Jurkat, Clone E6-1 (cell line): ENCODE data around the gene LIMD2.

Experiments used
- DNase-seq: peaks from one replicate; pipeline ENCODE4 v3.0.0-alpha.2; 2011; ENCODE audit warnings: low read depth, low spot score
- H3K4me3 ChIP-seq: 2 replicates; pipeline ENCODE4 v1.5.1; 2011; ENCODE audit warnings: mild to moderate bottlenecking, low read length, control low read depth, moderate library complexity

Gene LIMD2

DNA sequence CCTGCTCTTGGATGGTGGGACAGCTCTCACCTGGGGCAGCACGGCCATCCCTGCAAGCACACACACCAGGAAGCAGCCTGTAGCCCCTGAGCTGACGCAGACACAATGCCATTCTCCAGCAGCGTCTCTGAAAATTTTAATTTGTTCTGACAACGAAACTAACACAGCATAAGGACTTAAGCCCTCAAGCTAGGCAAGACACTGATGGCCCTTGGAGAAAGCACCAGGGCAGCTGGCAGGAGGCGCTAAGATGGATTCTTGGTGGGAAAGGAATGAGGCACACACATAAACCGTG is 2.7 kb upstream of the LIMD2 start:
- no peak for DNase-seq
- H3K4me3 ChIP-seq, result no peak overlapping the region

DNA sequence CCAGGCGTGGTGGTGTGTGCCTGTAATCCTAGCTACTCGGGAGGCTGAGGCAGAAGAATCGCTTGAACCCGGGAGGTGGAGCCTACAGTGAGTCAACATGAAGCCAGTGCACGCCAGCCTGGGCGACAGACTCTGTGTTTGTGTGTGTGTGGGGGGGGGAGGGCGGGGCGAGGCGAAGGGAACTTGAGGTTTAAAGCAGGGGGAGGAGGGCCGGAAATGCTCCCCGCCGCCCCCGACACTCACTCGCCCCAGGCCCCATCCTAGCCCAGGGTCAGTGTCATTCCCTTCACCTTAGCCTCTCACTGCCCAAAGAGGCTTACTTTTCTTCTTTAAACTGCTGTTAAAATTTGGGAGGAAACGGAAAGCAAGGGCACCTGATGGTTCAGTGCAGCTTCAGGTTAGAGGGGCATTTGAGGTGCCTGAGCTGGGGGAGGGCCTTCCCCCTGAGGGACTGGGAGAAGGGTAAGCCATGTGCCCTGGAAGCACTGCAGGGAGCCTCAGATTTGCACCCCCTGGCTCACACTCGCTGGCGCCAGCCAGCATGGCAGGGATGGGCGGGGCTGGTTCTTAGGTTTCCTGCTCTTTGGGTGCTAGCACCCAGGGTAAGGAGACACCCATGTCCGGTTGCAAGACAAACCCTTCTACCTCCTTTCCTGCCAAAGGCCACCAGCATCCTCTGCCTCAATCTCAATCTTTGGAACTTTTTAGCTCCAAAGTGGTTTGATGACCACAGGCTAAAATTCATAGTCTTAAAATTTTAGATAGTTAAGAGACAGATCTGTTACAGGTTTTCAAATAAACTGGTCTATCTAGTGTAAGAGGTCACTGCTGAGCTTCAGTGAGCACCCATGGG is 2.2 kb upstream of the LIMD2 start:
- peak; percentile 66 for DNase-seq
- peak overlapping the region; percentile 32 for H3K4me3 ChIP-seq

DNA sequence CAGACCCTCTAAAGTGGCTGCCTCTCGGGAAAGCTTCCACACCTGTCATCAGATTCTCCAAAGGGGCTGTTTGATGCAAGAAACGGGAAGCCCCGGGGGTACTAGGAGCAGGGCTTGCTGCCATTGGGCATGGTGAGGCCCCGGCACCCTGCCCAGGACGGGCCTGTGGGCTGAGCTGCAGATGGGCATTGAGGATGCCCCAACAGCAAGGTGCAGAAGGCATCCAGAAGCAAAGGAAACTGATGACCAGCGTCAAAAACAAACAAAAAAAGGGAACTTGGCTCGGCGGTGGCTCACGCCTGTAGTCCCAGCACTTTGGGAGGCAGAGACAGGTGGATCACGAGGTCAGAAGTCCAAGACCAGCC is 1.5 kb upstream of the LIMD2 start:
- no peak for DNase-seq
- no peak overlapping the region for H3K4me3 ChIP-seq

DNA sequence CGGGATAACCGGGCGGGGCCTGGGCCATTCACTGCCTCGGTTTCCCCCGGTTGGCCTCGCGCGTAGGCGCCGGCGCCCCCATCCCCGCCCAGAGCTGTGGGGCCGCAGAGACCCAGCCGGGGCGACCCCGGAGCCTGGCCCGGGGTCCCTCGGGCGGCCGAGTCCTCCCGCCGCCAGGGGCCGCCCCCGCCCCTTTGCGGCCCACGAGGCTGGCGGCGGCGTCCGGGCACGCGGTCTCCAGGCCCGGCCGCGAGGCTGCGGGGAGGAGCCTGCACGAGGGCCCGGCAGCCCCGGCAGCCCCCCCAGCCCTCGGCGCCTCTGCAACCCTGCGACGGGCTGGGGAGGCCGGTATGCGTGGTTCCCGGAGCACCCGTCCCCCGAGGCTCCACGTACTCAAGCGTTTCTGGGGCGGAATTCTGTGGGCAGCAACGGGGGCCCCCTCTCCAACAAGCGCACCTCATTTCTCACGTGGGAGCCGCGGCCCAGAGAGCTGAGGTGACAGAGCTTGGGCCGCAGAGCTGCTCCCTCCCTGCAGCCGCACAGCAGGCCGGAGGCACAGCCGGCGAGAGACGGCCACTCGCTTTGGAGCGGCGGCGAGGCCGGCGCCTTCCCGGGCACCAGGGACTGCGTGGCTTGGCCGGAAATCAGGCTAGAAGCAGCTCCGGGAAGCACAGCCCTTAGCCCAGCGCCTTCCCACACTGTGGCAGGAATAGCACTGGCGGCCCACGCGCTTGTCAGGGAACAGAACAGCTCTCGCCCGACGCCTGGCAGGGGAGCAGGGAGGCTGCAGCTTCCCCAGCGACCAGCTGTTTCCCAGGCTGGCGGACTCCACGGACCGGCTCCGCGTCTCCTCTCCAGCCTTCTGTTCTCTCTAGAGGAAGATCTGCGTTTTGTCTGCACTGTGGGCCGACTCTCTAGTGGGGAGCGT is 867 bp upstream of the LIMD2 start:
- DNase-seq, result no peak
- peak overlapping the region; percentile 37 for H3K4me3 ChIP-seq

DNA sequence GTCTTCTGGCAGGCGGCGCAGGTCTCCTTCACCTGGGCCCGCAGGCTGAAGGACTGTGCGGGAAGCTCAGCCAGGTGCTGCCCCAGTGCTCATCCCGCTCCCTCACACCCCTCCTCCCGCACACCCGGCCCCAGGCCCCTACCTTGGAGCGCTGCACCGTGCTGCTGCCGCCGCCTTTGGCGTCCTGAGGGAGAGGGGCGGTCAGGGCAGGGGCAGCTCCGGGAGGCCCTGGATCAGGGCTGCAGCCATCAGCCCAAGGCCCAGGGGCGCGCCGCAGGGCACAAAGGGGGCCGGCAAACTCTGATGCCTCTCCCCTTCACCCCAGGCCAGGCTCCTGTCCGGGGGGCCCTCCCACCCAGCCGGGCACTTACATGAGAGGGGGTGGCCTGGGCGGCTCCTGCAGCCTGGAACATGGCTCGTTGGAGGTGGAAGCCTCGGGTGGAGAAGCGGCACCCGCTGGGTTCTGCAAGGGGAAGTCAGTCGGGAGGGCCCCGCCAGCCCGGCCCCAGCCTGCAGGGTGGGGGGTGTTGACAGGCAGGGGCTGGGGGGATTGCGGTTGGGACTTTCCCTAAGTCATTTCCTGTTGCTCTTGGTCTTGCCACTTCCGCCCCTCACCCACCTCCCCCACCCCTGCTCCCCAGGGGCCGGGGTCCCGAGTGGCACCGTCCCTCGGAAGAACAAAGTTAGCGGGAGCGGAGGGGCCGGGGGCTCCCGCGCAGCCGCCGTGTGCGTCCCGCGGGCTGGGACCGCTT is 863 bp downstream of the LIMD2 start:
- H3K4me3 ChIP-seq, result peak overlapping the region; percentile 60
- peak; percentile 88 for DNase-seq

DNA sequence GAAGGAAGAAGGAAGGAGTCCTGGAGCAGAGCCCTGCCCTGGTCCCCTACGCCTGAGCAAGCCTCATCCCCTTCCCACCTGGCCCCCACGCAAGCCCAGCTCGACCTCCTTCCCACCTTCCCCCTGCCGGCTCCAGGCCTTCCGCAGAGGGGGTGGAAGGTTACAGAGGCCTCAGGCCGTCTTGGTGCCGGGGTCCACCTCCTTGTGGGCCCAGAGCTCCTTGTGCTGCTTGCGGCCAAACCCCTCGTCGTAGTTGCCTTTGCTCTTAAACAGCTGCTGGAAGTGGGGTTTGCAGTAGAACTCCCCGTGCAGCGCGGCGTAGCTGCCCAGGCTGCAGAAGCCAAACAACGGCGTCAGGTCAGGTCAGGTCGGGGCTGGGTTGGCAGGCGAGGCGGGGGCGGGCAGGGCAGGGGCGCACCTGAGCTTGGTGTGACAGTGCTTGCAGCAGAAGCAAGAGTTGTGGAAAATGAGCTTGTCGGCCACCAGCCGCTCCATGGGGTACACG is 1.5 kb downstream of the LIMD2 start:
- DNase-seq, result no peak
- peak overlapping the region; percentile 60 for H3K4me3 ChIP-seq

DNA sequence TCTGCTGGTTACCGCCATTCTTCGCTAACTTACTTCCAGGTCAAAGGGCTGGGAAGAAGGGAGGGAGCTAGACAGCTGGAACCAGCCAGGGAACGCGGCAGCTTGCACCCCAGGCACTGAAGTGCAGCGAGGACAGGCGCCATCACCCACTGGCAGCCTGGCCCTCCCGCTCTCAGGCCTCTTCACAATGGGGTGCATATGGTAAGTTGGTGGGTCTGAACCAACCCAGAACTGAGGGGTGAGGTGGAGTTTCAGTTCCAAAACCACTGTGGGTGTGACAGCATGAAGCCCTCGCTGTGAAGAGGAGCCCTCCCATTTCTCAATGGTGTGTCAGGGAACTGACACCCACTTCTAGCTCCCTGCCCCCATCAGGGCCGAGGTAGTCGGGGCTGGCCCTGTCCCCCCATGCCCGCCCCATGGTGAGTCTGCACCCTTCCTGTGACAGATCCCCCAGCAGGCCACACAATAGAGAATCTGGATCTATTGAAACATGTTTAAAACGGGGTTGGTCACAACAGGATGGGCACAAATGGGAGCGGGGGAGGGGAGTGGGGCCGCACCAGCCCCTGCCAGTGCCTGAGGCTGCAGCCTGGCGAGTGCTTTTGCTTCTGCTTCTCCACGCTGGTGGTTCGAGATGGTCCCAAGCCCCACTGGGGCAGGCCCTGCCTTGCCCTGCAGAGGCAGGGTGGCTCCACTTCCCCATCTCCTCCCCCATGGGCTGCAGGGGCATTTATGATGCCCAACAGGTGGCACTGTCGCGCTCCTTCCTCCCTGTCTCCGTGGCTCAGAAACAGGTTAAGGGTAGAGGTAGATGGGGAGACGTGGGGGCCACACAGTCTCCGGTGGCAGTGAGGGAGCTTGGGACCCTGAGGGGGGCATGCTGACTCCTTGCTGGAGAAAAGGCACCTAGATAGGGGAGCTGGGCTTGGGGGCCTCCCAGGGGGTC is 2.3 kb downstream of the LIMD2 start:
- H3K4me3 ChIP-seq, result peak overlapping the region; percentile 60; the same call in 1 of the 2 replicates
- DNase-seq, result peak; percentile 62

DNA sequence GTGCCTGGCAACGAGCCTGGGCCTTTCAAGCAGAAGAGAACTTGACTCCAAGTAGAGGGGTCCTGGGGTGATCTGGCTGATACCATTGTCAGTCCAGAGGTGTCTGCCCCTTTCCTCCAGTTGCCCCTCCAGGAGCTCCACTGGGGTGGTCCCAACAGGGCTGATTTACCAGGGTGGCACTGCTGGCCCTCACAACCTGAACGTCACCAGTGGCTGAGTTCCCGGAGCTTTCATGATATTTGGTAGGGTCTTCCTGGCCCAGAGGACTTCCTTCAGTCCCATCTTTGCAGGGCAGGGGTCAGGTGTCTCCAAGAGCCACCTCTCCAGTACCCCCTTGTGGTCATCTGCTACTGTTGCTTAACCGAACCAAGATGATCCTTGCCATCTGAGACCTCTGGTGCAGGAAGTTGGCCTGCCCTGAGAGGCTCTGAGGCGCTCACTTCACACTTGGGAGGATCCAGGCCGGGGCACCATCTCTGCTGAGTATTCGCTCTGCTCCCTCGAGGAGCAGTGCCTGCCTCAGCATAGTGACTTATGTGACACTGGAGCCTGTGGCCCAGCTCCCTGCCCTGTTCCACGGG is 3.5 kb downstream of the LIMD2 start:
- H3K4me3 ChIP-seq, result no peak overlapping the region
- peak; percentile 31 for DNase-seq

DNA sequence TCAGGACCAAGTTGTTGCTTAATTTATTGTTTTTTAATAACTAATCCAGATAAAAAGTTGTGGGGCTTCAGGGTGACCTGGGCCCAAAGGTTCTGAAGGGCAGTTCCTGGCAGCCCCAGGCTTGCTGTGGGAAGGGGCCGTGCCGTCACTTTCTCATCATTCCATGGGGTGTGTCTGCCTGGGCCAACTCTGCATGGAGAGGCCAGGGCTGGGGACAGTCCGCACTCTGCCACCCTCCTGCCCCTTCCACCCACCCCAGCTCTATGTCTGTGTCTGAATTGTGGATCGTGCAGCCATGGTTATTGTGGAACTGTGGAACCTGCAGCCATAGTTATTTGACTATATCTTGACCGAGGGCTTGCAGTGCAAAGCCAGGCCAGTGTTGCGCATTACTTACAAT is 4.0 kb downstream of the LIMD2 start:
- DNase-seq, result no peak
- no peak overlapping the region for H3K4me3 ChIP-seq

DNA sequence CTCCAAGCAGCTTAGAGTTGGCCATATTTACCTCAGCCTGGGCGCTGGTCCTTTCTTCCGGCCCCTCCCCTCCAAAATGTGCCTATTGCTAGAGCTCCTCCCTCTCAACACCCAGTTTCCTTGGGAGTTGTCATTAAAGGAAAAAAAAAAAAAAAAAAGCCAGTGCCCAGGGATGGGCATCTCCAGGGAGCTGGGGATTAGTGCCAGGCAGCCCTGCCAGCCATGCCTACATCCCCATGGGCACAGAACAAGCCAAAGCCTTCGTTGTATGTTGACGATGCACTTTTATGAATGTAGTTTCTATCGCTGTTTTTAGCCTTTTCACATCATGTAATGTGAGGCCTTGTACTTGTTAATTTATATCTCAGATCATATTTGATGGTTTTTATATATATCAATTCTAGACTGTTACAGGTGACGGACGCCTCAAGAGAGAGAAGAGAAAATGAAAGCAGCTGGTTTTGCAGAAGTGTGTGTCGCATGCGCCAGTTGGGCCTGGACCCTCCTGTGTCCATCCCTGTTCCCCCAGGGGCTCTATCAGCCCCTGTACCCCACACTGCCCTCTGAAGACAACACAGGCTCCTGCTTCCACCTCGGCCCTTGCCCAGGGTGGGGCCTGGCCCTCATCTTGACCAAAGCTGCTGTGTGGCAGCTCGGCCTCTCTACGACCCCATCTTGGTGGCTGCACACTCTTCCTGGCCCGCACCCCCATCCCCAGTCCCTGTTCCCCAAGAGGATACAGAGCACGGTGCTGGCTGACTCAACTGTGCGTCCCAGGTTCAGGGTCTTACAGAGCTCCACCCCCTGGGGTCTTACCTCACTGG is 4.8 kb downstream of the LIMD2 start:
- DNase-seq, result no peak
- H3K4me3 ChIP-seq, result no peak overlapping the region

DNA sequence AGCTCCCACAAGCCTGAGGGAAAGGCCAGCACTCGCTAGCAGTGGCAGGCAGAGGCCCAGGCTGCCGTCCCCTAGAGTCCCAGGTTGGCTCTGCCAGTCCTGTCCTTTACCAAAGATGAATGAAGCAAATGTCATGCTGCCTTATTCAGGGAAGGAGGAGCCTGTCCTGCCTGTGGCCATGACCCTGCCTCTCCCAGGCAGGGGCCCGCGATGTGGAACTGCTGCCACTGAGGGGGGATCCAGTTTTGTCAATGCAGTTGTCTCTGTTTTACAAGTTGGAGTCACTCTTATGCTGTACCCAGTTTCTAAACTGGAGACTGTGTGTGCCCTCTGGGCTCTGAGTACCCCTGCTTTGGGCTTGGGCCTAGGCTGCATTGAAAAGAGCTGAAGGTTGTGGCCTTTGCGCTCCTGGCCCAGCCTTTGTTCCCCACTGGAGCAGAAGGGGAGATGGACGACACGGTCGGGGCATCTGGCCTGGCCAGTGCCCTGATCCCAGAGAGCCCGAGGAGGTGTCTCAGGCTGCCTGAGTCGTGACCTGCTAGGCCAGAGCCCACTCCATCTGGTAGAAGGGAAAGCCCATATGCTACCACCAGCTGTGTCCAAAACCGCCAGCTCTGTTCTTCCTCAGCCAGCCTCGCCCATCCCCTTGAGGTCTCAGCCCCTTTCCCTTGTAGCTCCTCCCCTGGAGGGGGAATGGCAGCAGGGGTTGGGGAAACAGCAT is 5.5 kb downstream of the LIMD2 start:
- DNase-seq, result no peak
- no peak overlapping the region for H3K4me3 ChIP-seq

DNA sequence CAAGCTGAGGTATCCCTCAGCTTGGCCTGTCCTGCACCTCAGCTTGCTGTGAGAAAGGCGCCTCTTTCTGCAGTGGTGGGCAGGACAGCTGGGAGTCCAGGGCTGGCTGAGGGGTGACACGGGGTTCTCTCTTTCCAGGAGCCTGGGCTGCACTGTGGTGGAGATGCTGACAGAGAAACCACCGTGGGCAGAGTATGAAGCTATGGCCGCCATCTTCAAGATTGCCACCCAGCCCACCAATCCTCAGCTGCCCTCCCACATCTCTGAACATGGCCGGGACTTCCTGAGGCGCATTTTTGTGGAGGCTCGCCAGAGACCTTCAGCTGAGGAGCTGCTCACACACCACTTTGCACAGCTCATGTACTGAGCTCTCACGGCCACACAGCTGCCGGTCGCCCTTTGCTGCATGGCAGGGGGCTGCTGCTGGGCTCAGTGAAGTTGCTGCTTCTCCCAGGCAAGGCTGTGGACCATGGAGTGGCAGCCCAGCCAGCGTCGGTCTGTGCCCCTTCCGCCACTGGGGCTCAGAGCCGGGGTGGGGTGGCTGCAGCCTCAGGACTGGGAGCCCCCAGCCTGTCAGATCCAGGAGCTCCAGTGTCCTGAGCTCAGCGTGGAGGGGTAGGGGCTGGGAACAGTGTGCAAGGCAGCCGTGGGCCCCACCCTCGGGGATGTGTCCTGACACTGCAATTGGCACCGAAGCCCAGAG is 6.4 kb downstream of the LIMD2 start:
- DNase-seq, result no peak
- no peak overlapping the region for H3K4me3 ChIP-seq

DNA sequence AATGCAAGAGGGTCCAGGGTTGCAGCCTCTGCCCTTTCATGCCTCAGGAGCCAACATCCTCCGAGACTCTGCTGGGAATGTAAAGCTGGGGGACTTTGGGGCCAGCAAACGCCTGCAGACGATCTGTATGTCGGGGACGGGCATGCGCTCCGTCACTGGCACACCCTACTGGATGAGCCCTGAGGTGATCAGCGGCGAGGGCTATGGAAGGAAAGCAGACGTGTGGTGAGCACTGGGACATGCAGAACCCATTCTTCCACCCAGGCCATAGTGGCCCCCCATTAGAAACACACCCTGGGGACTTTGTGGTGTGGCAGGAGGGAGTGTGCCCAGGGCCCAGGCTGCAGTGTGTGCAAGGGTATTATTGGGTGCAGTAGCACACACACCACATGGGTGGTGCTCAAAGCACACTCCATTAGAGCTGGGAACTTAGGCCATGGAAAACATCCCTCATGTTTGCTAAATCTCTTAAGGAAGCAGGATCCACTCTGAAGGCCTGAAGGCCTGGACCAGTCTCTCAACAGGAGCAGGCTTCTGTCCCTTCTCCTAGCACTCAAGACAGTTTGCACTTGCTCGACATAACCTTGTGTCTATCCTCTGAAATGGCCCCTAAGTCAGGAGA is 7.6 kb downstream of the LIMD2 start:
- no peak for DNase-seq
- no peak overlapping the region for H3K4me3 ChIP-seq

DNA sequence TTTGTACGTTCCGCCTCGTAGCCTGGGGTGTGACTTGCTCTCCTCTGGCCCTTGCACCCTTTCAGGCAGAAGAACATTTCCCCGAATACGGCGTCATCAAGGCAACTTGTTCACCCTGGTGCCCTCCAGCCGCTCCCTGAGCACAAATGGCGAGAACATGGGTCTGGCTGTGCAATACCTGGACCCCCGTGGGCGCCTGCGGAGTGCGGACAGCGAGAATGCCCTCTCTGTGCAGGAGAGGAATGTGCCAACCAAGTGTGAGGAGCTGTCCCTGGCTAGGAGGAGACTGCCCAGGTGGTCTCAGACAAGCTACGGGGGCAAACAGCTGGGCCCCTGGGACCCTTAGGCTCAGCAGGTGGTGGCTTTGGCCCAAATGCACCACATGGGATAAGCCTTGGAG is 10.4 kb downstream of the LIMD2 start:
- H3K4me3 ChIP-seq, result no peak overlapping the region
- no peak for DNase-seq

DNA sequence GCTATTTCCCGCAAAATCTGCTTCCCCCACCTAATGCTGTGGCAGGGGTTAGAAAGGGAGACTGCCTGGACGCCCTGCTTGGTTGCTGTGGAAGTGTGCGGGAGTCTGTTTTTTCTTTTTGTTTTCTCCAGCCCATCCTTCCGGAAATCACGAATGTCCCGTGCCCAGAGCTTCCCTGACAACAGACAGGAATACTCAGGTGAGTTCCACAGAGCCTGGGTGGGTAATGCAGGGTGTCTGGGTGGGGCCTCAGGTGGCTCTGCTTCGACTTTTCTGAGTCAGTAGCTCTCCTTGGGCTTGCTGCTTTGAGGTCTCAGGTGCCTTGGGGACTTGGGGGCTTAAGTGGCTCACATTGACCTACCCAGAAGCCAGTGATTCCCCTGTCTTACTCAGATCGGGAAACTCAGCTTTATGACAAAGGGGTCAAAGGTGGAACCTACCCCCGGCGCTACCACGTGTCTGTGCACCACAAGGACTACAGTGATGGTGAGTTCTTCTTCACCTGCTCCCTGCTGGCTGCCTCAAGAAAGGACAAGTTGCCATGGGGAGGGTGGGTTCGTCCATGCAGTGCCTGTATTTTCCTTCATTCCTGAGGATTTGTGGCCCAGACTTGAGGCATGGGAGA is 11.4 kb downstream of the LIMD2 start:
- no peak for DNase-seq
- no peak overlapping the region for H3K4me3 ChIP-seq
